Measurements from ENCODE around the gene PRSS27.
"Not testable (repeated sequence)": the region's sequence is repeated elsewhere in the genome, so short reads cannot be mapped to it uniquely, and the experiment has no call there.

Gene PRSS27

GRCh38 chr16:2673066-2673999, 46.7 kb downstream of the PRSS27 start:
- DNase-seq (ENCODE audit: low read depth in 2 of 2), result peak; percentile 86 to 88

- no peak for DNase-seq (ENCODE audit: low read depth in 2 of 2)
Observed at GRCh38 chr16:2671741-2672140, 48.3 kb downstream of the PRSS27 start.

- DNase-seq (ENCODE audit: low read depth in 2 of 2), result not testable (repeated sequence)
Observed at GRCh38 chr16:2671193-2671592, 48.8 kb downstream of the PRSS27 start.

- not testable (repeated sequence) for DNase-seq (ENCODE audit: low read depth in 2 of 2)
Observed at GRCh38 chr16:2670017-2670416, 50.0 kb downstream of the PRSS27 start.

GRCh38 chr16:2669587-2669986, 50.4 kb downstream of the PRSS27 start:
- not testable (repeated sequence) for DNase-seq (ENCODE audit: low read depth in 2 of 2)

GRCh38 chr16:2666671-2667070, 53.4 kb downstream of the PRSS27 start:
- DNase-seq (ENCODE audit: low read depth in 2 of 2), result not testable (repeated sequence)

- no peak for DNase-seq (ENCODE audit: low read depth in 2 of 2)
Observed at GRCh38 chr16:2664574-2664982, 55.4 kb downstream of the PRSS27 start.

- DNase-seq (ENCODE audit: low read depth in 2 of 2), result no peak
Observed at GRCh38 chr16:2663553-2664546, 56.2 kb downstream of the PRSS27 start.
